Measurements from ENCODE around the gene RAB40C. TPM values are rescaled to one million over a fixed set of nuclear protein-coding genes. Genes with fewer than 3 reads are reported as not detected.

The RAB40C gene
- total and polyA plus RNA-seq, 3 experiments from 2014 or later, result 12.3 to 22.8 (median 13.3) TPM

- POLR2A ChIA-PET, result interaction anchor here (1.1 to 1.2 kb wide), 2 partner anchors 28 to 32 kb away, joined by 3 read pairs; no protein-coding TSS in a partner anchor
- H3K36me3 ChIP-seq (ENCODE audit: insufficient read depth, low read length), result peaks cover 4% of the 10 kb centered on the region
- CTCF ChIA-PET, result interaction anchor here (1.2 to 1.3 kb wide), 2 partner anchors 14 to 65 kb away, joined by 3 read pairs; partner anchors contain the start of gene CIAO3
- Mint-ChIP-seq H3K9me3 (no peaks in the 10 kb centered on the region), H3K27ac (no peak overlapping the region), H3K27me3 (peaks cover 0 to 6% of the 10 kb centered on the region in 2 donors), H3K36me3 (peaks cover 0 to 25% (median 0%) of the 10 kb centered on the region in 3 donors), H3K4me3 (no peak overlapping the region), H3K4me1 (peaks cover 5 to 22% (median 8%) of the 10 kb centered on the region in 3 donors)
- H3K9me3 ChIP-seq (ENCODE audit: low read length), result no peaks in the 10 kb centered on the region
- no peak overlapping the region for H3K4me3 ChIP-seq (ENCODE audit: low read length)
- H3K27ac ChIP-seq (ENCODE audit: low read depth, low read length), result no peak overlapping the region
- H3K4me1 ChIP-seq (ENCODE audit: insufficient read depth, low read length), result peaks cover 13% of the 10 kb centered on the region
- no peaks in the 10 kb centered on the region for H3K27me3 ChIP-seq (ENCODE audit: insufficient read depth, low read length, poor library complexity, severe bottlenecking)
- no peak for DNase-seq
Observed at GRCh38 chr16:675884-676564, 86.2 kb downstream of the RAB40C start.

GRCh38 chr16:676565-676902 is 86.7 kb downstream of the RAB40C start:
- Histone ChIP-seq H3K4me3 (ENCODE audit: low read length) (no peak overlapping the region), H3K27ac (ENCODE audit: low read depth, low read length) (no peak overlapping the region), H3K9me3 (ENCODE audit: low read length) (no peaks in the 10 kb centered on the region), H3K4me1 (ENCODE audit: insufficient read depth, low read length) (peaks cover 18% of the 10 kb centered on the region), H3K36me3 (ENCODE audit: insufficient read depth, low read length) (peaks cover 5% of the 10 kb centered on the region), H3K27me3 (ENCODE audit: insufficient read depth, low read length, poor library complexity, severe bottlenecking) (no peaks in the 10 kb centered on the region)
- ChIA-PET POLR2A (interaction anchor here (1.1 kb wide), 1 partner anchor 33 kb away, joined by 3 read pairs; no protein-coding TSS in a partner anchor), CTCF (interaction anchor here (1.2 to 1.3 kb wide), 2 partner anchors 15 to 64 kb away, joined by 3 read pairs; partner anchors contain the start of gene CIAO3)
- no peak overlapping the region for H3K27ac Mint-ChIP-seq
- peaks cover 0 to 6% of the 10 kb centered on the region in 2 donors for H3K27me3 Mint-ChIP-seq
- DNase-seq, result no peak
- H3K36me3 Mint-ChIP-seq, result peaks cover 0 to 28% (median 0%) of the 10 kb centered on the region in 3 donors
- H3K9me3 Mint-ChIP-seq, result no peaks in the 10 kb centered on the region
- H3K4me3 Mint-ChIP-seq, result peak overlapping the region in 1 of 7 donors; percentile 76
- peaks cover 8 to 27% (median 11%) of the 10 kb centered on the region in 3 donors for H3K4me1 Mint-ChIP-seq

GRCh38 chr16:676913-677312 is 87.0 kb downstream of the RAB40C start:
- CTCF ChIA-PET, result interaction anchor here (1.3 kb wide), 1 partner anchor 15 kb away, joined by 3 read pairs; no protein-coding TSS in a partner anchor
- H3K9me3 ChIP-seq (ENCODE audit: low read length), result no peaks in the 10 kb centered on the region
- no peaks in the 10 kb centered on the region for H3K9me3 Mint-ChIP-seq
- H3K27ac Mint-ChIP-seq, result no peak overlapping the region
- peaks cover 22% of the 10 kb centered on the region for H3K4me1 ChIP-seq (ENCODE audit: insufficient read depth, low read length)
- H3K36me3 ChIP-seq (ENCODE audit: insufficient read depth, low read length), result peaks cover 9% of the 10 kb centered on the region
- peak in 2 of 5 donors; percentile 38 to 70 for DNase-seq
- POLR2A ChIA-PET, result interaction anchor here (1.1 kb wide), 1 partner anchor 33 kb away, joined by 3 read pairs; no protein-coding TSS in a partner anchor
- H3K4me1 Mint-ChIP-seq, result peaks cover 12 to 31% (median 15%) of the 10 kb centered on the region in 3 donors
- peaks cover 0 to 29% (median 0%) of the 10 kb centered on the region in 3 donors for H3K36me3 Mint-ChIP-seq
- peak overlapping the region in 3 of 7 donors; percentile 8 to 76 (median 39) for H3K4me3 Mint-ChIP-seq
- no peak overlapping the region for H3K27ac ChIP-seq (ENCODE audit: low read depth, low read length)
- no peaks in the 10 kb centered on the region for H3K27me3 ChIP-seq (ENCODE audit: insufficient read depth, low read length, poor library complexity, severe bottlenecking)
- no peak overlapping the region for H3K4me3 ChIP-seq (ENCODE audit: low read length)
- peaks cover 0 to 6% of the 10 kb centered on the region in 2 donors for H3K27me3 Mint-ChIP-seq

GRCh38 chr16:677316-678190 is 87.7 kb downstream of the RAB40C start:
- Histone ChIP-seq H3K9me3 (ENCODE audit: low read length) (no peaks in the 10 kb centered on the region), H3K27me3 (ENCODE audit: insufficient read depth, low read length, poor library complexity, severe bottlenecking) (no peaks in the 10 kb centered on the region), H3K36me3 (ENCODE audit: insufficient read depth, low read length) (peaks cover 8% of the 10 kb centered on the region), H3K27ac (ENCODE audit: low read depth, low read length) (no peak overlapping the region), H3K4me1 (ENCODE audit: insufficient read depth, low read length) (peaks cover 24% of the 10 kb centered on the region), H3K4me3 (ENCODE audit: low read length) (no peak overlapping the region)
- POLR2A ChIA-PET, result interaction anchor here (1.2 kb wide), 1 partner anchor 9 kb away, joined by 4 read pairs; no protein-coding TSS in a partner anchor
- peaks cover 0 to 6% of the 10 kb centered on the region in 2 donors for H3K27me3 Mint-ChIP-seq
- no peak overlapping the region for H3K27ac Mint-ChIP-seq
- peaks cover 13 to 37% (median 17%) of the 10 kb centered on the region in 3 donors for H3K4me1 Mint-ChIP-seq
- DNase-seq, result no peak
- H3K9me3 Mint-ChIP-seq, result no peaks in the 10 kb centered on the region
- no peak overlapping the region for H3K4me3 Mint-ChIP-seq
- CTCF ChIA-PET, result no interaction called here
- peaks cover 0 to 31% (median 2%) of the 10 kb centered on the region in 3 donors for H3K36me3 Mint-ChIP-seq

- Mint-ChIP-seq H3K9me3 (no peaks in the 10 kb centered on the region), H3K27me3 (peaks cover 0 to 6% of the 10 kb centered on the region in 2 donors), H3K4me3 (peak overlapping the region in 2 of 7 donors; percentile 35 to 92), H3K4me1 (peaks cover 13 to 45% (median 20%) of the 10 kb centered on the region in 3 donors), H3K36me3 (peaks cover 0 to 28% (median 3%) of the 10 kb centered on the region in 3 donors), H3K27ac (peak overlapping the region in 1 of 8 donors; percentile 79)
- Histone ChIP-seq H3K4me1 (ENCODE audit: insufficient read depth, low read length) (peaks cover 28% of the 10 kb centered on the region), H3K36me3 (ENCODE audit: insufficient read depth, low read length) (peaks cover 8% of the 10 kb centered on the region), H3K27ac (ENCODE audit: low read depth, low read length) (no peak overlapping the region), H3K9me3 (ENCODE audit: low read length) (no peaks in the 10 kb centered on the region), H3K4me3 (ENCODE audit: low read length) (no peak overlapping the region), H3K27me3 (ENCODE audit: insufficient read depth, low read length, poor library complexity, severe bottlenecking) (no peaks in the 10 kb centered on the region)
- CTCF ChIA-PET, result interaction anchor here (1.3 kb wide), 1 partner anchor 11 kb away, joined by 7 read pairs; the partner anchor contains the start of gene RHOT2
- no peak for DNase-seq
- POLR2A ChIA-PET, result interaction anchor here (1.1 to 1.2 kb wide), 2 partner anchors 9 to 17 kb away, joined by 4 to 5 read pairs; no protein-coding TSS in a partner anchor
Observed at GRCh38 chr16:678209-678857, 88.5 kb downstream of the RAB40C start.

Other genes starting within 250 kb of the RAB40C start
- 10 to 100 TPM; 24.7 to 26.3 TPM for gene AXIN1, start 237.3 kb upstream of the RAB40C start, total RNA-seq
- 6.9 TPM for gene AXIN1, start 237.3 kb upstream of the RAB40C start, polyA plus RNA-seq
- 10 to 100 TPM; 90.2 to 98.0 TPM for gene MRPL28, start 219.5 kb upstream of the RAB40C start, total RNA-seq
- gene MRPL28, start 219.5 kb upstream of the RAB40C start, polyA plus RNA-seq, result 67.8 TPM
- 10 to 100 TPM; 36.1 to 36.2 TPM for gene PGAP6, start 208.1 kb upstream of the RAB40C start, total RNA-seq
- 23.1 TPM for gene PGAP6, start 208.1 kb upstream of the RAB40C start, polyA plus RNA-seq
- gene NME4, start 192.9 kb upstream of the RAB40C start, total RNA-seq, result 10 to 100 TPM; 14.1 to 15.4 TPM
- 49.9 TPM for gene NME4, start 192.9 kb upstream of the RAB40C start, polyA plus RNA-seq
- gene DECR2, start 188.2 kb upstream of the RAB40C start, total RNA-seq, result 1 to 10 TPM; 6.8 to 7.9 TPM
- 3.9 TPM for gene DECR2, start 188.2 kb upstream of the RAB40C start, polyA plus RNA-seq
- 10 to 100 TPM; 30.0 to 32.8 TPM for gene RAB11FIP3, start 164.4 kb upstream of the RAB40C start, total RNA-seq
- 4.4 TPM for gene RAB11FIP3, start 164.4 kb upstream of the RAB40C start, polyA plus RNA-seq
- 10 to 100 TPM; 91.9 to 98.6 TPM for gene CAPN15, start 62.4 kb upstream of the RAB40C start, total RNA-seq
- 15.5 TPM for gene CAPN15, start 62.4 kb upstream of the RAB40C start, polyA plus RNA-seq
- not detected for gene PRR35, start 29.7 kb upstream of the RAB40C start, total RNA-seq
- gene PRR35, start 29.7 kb upstream of the RAB40C start, polyA plus RNA-seq, result not detected
- under 1 TPM; 0.55 to 0.59 TPM for gene NHLRC4, start 23.1 kb upstream of the RAB40C start, total RNA-seq
- 1.6 TPM for gene NHLRC4, start 23.1 kb upstream of the RAB40C start, polyA plus RNA-seq
- 10 to 100 TPM; 47.4 to 50.1 TPM for gene PIGQ, start 20.1 kb upstream of the RAB40C start, total RNA-seq
- 14.0 TPM for gene PIGQ, start 20.1 kb upstream of the RAB40C start, polyA plus RNA-seq
- under 1 TPM; 0.11 to 0.22 TPM for gene WFIKKN1, start 40.9 kb downstream of the RAB40C start, total RNA-seq
- gene WFIKKN1, start 40.9 kb downstream of the RAB40C start, polyA plus RNA-seq, result 0.09 TPM
- 100 to 1,000 TPM; 129 TPM for gene METTL26, start 46.2 kb downstream of the RAB40C start, total RNA-seq
- 97.4 TPM for gene METTL26, start 46.2 kb downstream of the RAB40C start, polyA plus RNA-seq
- 10 to 100 TPM; 59.3 to 64.8 TPM for gene MCRIP2, start 51.8 kb downstream of the RAB40C start, total RNA-seq
- 24.9 TPM for gene MCRIP2, start 51.8 kb downstream of the RAB40C start, polyA plus RNA-seq
- gene WDR90, start 59.3 kb downstream of the RAB40C start, total RNA-seq, result 10 to 100 TPM; 69.6 to 78.4 TPM
- gene WDR90, start 59.3 kb downstream of the RAB40C start, polyA plus RNA-seq, result 1.4 TPM
- 100 to 1,000 TPM; 140 to 151 TPM for gene RHOT2, start 78.1 kb downstream of the RAB40C start, total RNA-seq
- 49.6 TPM for gene RHOT2, start 78.1 kb downstream of the RAB40C start, polyA plus RNA-seq
- gene RHBDL1, start 85.6 kb downstream of the RAB40C start, total RNA-seq, result under 1 TPM; 0.33 to 0.44 TPM
- 0.29 TPM for gene RHBDL1, start 85.6 kb downstream of the RAB40C start, polyA plus RNA-seq
- gene STUB1, start 90.3 kb downstream of the RAB40C start, total RNA-seq, result 100 to 1,000 TPM; 111 to 124 TPM
- gene STUB1, start 90.3 kb downstream of the RAB40C start, polyA plus RNA-seq, result 161 TPM
- 10 to 100 TPM; 53.0 to 55.9 TPM for gene JMJD8, start 94.3 kb downstream of the RAB40C start, total RNA-seq
- gene JMJD8, start 94.3 kb downstream of the RAB40C start, polyA plus RNA-seq, result 56.6 TPM
- 10 to 100 TPM; 23.9 to 25.2 TPM for gene WDR24, start 100.3 kb downstream of the RAB40C start, total RNA-seq
- gene WDR24, start 100.3 kb downstream of the RAB40C start, polyA plus RNA-seq, result 15.4 TPM
- gene FBXL16, start 115.7 kb downstream of the RAB40C start, total RNA-seq, result 10 to 100 TPM in 1 of 2 experiments, 1 to 10 TPM in 1; 7.6 to 11.1 TPM
- gene FBXL16, start 115.7 kb downstream of the RAB40C start, polyA plus RNA-seq, result 16.9 TPM
- gene METRN, start 125.1 kb downstream of the RAB40C start, total RNA-seq, result 10 to 100 TPM; 34.8 to 38.2 TPM
- gene METRN, start 125.1 kb downstream of the RAB40C start, polyA plus RNA-seq, result 50.3 TPM
- 10 to 100 TPM; 64.2 to 72.0 TPM for gene ANTKMT, start 131.1 kb downstream of the RAB40C start, total RNA-seq
- gene ANTKMT, start 131.1 kb downstream of the RAB40C start, polyA plus RNA-seq, result 127 TPM
- gene CCDC78, start 136.4 kb downstream of the RAB40C start, total RNA-seq, result 1 to 10 TPM; 9.8 to 9.9 TPM
- 0.53 TPM for gene CCDC78, start 136.4 kb downstream of the RAB40C start, polyA plus RNA-seq
- 10 to 100 TPM; 31.5 to 35.6 TPM for gene HAGHL, start 137.0 kb downstream of the RAB40C start, total RNA-seq
- 10.7 TPM for gene HAGHL, start 137.0 kb downstream of the RAB40C start, polyA plus RNA-seq
- gene CIAO3, start 150.9 kb downstream of the RAB40C start, total RNA-seq, result 10 to 100 TPM; 34.8 to 37.9 TPM
- 23.1 TPM for gene CIAO3, start 150.9 kb downstream of the RAB40C start, polyA plus RNA-seq
- gene MSLN, start 170.7 kb downstream of the RAB40C start, total RNA-seq, result not detected
- gene MSLN, start 170.7 kb downstream of the RAB40C start, polyA plus RNA-seq, result not detected
- 10 to 100 TPM; 40.2 to 44.5 TPM for gene RPUSD1, start 198.3 kb downstream of the RAB40C start, total RNA-seq
- gene RPUSD1, start 198.3 kb downstream of the RAB40C start, polyA plus RNA-seq, result 34.2 TPM
- 100 to 1,000 TPM; 121 to 122 TPM for gene CHTF18, start 198.6 kb downstream of the RAB40C start, total RNA-seq
- 3.7 TPM for gene CHTF18, start 198.6 kb downstream of the RAB40C start, polyA plus RNA-seq
- gene GNG13, start 210.7 kb downstream of the RAB40C start, total RNA-seq, result not detected
- not detected for gene GNG13, start 210.7 kb downstream of the RAB40C start, polyA plus RNA-seq